ENCODE measurements around the gene KCNQ5. TPM values are rescaled to one million over a fixed set of nuclear protein-coding genes. Genes with fewer than 3 reads are reported as not detected.
A peak's percentile ranks its signal among the peaks of the same experiment; 100 is the strongest.

Gene KCNQ5
- total RNA-seq, 2 experiments from 2014 or later: 2.1 to 2.5 TPM

DNA sequence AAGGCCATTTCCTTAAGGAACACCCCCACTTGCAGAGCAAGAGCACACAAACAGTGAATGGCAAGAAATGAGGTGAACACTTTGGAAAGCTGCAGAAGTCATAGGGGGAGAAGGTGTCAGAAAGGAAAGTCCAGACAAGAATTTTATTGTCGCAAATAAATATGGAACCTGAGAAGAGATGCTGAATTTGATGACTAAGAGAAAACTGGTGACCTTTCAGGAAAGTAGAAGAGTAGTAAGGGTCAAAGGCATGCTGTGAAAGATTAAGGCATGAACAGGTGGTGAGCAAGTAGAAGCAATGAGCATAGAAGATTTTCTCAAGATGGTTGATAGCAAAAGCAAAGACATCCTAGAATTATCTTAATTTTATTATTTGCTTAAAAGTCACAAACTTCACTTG, 194.2 kb downstream of the KCNQ5 start:
- Histone ChIP-seq H3K9me3 (ENCODE audit: control insufficient read depth in 1 of 2, insufficient read depth in 1 of 2, low read length in 2 of 2) (no peaks in the 10 kb centered on the region), H3K27me3 (ENCODE audit: control insufficient read depth in 1 of 2, insufficient read depth in 2 of 2, low read length in 2 of 2) (no peaks in the 10 kb centered on the region), H3K4me1 (ENCODE audit: insufficient read depth, low read length) (no peaks in the 10 kb centered on the region), H3K36me3 (ENCODE audit: insufficient read depth, low read length) (no peaks in the 10 kb centered on the region), H3K4me3 (ENCODE audit: low read length) (no peak overlapping the region), H3K27ac (ENCODE audit: low read depth in 1 of 2, low read length in 2 of 2) (no peak overlapping the region)
- TF ChIP-seq, protein P1, sequence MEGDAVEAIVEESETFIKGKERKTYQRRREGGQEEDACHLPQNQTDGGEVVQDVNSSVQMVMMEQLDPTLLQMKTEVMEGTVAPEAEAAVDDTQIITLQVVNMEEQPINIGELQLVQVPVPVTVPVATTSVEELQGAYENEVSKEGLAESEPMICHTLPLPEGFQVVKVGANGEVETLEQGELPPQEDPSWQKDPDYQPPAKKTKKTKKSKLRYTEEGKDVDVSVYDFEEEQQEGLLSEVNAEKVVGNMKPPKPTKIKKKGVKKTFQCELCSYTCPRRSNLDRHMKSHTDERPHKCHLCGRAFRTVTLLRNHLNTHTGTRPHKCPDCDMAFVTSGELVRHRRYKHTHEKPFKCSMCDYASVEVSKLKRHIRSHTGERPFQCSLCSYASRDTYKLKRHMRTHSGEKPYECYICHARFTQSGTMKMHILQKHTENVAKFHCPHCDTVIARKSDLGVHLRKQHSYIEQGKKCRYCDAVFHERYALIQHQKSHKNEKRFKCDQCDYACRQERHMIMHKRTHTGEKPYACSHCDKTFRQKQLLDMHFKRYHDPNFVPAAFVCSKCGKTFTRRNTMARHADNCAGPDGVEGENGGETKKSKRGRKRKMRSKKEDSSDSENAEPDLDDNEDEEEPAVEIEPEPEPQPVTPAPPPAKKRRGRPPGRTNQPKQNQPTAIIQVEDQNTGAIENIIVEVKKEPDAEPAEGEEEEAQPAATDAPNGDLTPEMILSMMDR (IDR thresholded peaks at IDR 0.05): no peak
- H3K27ac Mint-ChIP-seq: no peak overlapping the region
- no peaks in the 10 kb centered on the region for H3K9me3 Mint-ChIP-seq
- no peaks in the 10 kb centered on the region for H3K4me1 Mint-ChIP-seq (ENCODE audit: low read depth)
- no peak overlapping the region for H3K4me3 Mint-ChIP-seq
- DNase-seq (no peak), ATAC-seq (ENCODE audit: poor library complexity) (no peak)
- ChIA-PET CTCF (no interaction called here), POLR2A (no interaction called here)
- no peaks in the 10 kb centered on the region for H3K36me3 Mint-ChIP-seq (ENCODE audit: low read depth)
- no peaks in the 10 kb centered on the region for H3K27me3 Mint-ChIP-seq
- intact Hi-C loops (cut with DNase I, micrococcal nuclease): no loop called here

DNA sequence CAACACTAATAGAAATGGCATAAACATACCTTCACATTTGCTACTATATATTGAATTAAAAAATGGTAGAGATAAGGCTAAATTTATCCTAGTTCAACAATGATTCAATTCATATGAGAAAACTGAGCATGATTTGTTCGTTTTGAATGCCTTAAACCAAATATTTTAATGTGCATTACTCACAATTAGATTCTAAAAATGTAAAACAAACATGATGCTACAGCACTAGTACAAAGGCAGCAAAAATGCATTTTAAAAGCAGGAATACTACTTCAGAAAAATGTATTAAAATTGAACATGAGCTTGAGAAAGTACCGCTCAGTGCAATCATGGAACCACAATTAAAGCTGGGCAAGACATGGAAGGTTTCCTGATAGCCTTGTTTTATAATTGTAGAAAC, 195.3 kb downstream of the KCNQ5 start:
- H3K9me3 ChIP-seq (ENCODE audit: control insufficient read depth in 1 of 2, insufficient read depth in 1 of 2, low read length in 2 of 2): no peaks in the 10 kb centered on the region
- no peak overlapping the region for H3K4me3 ChIP-seq (ENCODE audit: low read length)
- ATAC-seq (ENCODE audit: poor library complexity) (no peak), DNase-seq (no peak)
- ChIA-PET CTCF (no interaction called here), POLR2A (no interaction called here)
- Mint-ChIP-seq H3K4me1 (ENCODE audit: low read depth) (no peaks in the 10 kb centered on the region), H3K9me3 (no peaks in the 10 kb centered on the region), H3K27me3 (no peaks in the 10 kb centered on the region), H3K27ac (no peak overlapping the region), H3K36me3 (ENCODE audit: low read depth) (no peaks in the 10 kb centered on the region), H3K4me3 (no peak overlapping the region)
- no peaks in the 10 kb centered on the region for H3K27me3 ChIP-seq (ENCODE audit: control insufficient read depth in 1 of 2, insufficient read depth in 2 of 2, low read length in 2 of 2)
- no peaks in the 10 kb centered on the region for H3K36me3 ChIP-seq (ENCODE audit: insufficient read depth, low read length)
- intact Hi-C loops (cut with DNase I, micrococcal nuclease): no loop called here
- H3K4me1 ChIP-seq (ENCODE audit: insufficient read depth, low read length): no peaks in the 10 kb centered on the region
- TF ChIP-seq, protein P1 (IDR thresholded peaks at IDR 0.05): no peak
- H3K27ac ChIP-seq (ENCODE audit: low read depth in 1 of 2, low read length in 2 of 2): no peak overlapping the region

- no peaks in the 10 kb centered on the region for H3K36me3 Mint-ChIP-seq (ENCODE audit: low read depth)
- ChIA-PET POLR2A (interaction anchor here (0.5 kb wide), 1 partner anchor 203 kb away, joined by 3 read pairs; no protein-coding TSS in a partner anchor), CTCF (no interaction called here)
- DNase-seq (peak in 1 of 14 experiments; percentile 1), ATAC-seq (ENCODE audit: poor library complexity) (no peak)
- Histone ChIP-seq H3K36me3 (ENCODE audit: insufficient read depth, low read length) (no peaks in the 10 kb centered on the region), H3K4me3 (ENCODE audit: low read length) (no peak overlapping the region), H3K27me3 (ENCODE audit: control insufficient read depth in 1 of 2, insufficient read depth in 2 of 2, low read length in 2 of 2) (no peaks in the 10 kb centered on the region), H3K4me1 (ENCODE audit: insufficient read depth, low read length) (no peaks in the 10 kb centered on the region), H3K9me3 (ENCODE audit: control insufficient read depth in 1 of 2, insufficient read depth in 1 of 2, low read length in 2 of 2) (no peaks in the 10 kb centered on the region), H3K27ac (ENCODE audit: low read depth in 1 of 2, low read length in 2 of 2) (no peak overlapping the region)
- TF ChIP-seq, protein P1 (IDR thresholded peaks at IDR 0.05): no peak
- H3K27me3 Mint-ChIP-seq: no peaks in the 10 kb centered on the region
- no peaks in the 10 kb centered on the region for H3K4me1 Mint-ChIP-seq (ENCODE audit: low read depth)
- intact Hi-C loops (cut with DNase I, micrococcal nuclease): no loop called here
- no peak overlapping the region for H3K27ac Mint-ChIP-seq
- no peak overlapping the region for H3K4me3 Mint-ChIP-seq
- no peaks in the 10 kb centered on the region for H3K9me3 Mint-ChIP-seq
These were observed 197.7 kb downstream of the KCNQ5 start for GRCh38 chr6:72819609-72820008.

Data from CD4-positive, alpha-beta T cell (primary cell).